IMR-90 (cell line): ENCODE data around the gene TSPAN4. TPM values are rescaled to one million over a fixed set of nuclear protein-coding genes. Genes with fewer than 3 reads are reported as not detected.

ENCODE experiments used
- ATAC-seq: fragments of 200-7000 bp; cut with Tn5 transposase; 2 replicates; pipeline ENCODE4 v1.9.1; 2020; ENCODE audit warnings: low read depth, mild to moderate bottlenecking, moderate library complexity
- BruUV-seq: library from RNA; stranded (reverse); fragments of 400-500 nt; replicated peaks from 2 replicates; lab custom pipeline; 2021; lab: Mats Ljungman, UMichigan
- CTCF ChIA-PET: fragments of 300-600 bp; formaldehyde crosslinking; extraction: SDS; loops from one replicate; lab custom pipeline; 2021; ENCODE audit warnings: antibody characterized with exemption; lab: Yijun Ruan, JAX
- POLR2A ChIA-PET: fragments of 300-600 bp; sonication (Branson Sonifier 250); formaldehyde crosslinking; loops from one replicate; lab custom pipeline; 2022; ENCODE audit warnings: antibody characterized with exemption; ENCODE audit not compliant: unreplicated experiment; lab: Charles Lee
- DNase-seq: peaks from one replicate; pipeline ENCODE4 v3.0.0; 2013
- H2AFZ ChIP-seq: replicated peaks from 2 replicates; pipeline ENCODE3; 2013; ENCODE audit warnings: low read length, mild to moderate bottlenecking; ENCODE audit not compliant: poor library complexity
- H2AK5ac ChIP-seq: 2 replicates; pipeline ENCODE4 v1.6.1; 2013; ENCODE audit warnings: low read depth, low read length, inconsistent platforms
- H2AK9ac ChIP-seq: replicated peaks from 2 replicates; pipeline ENCODE3; 2013; ENCODE audit warnings: mild to moderate bottlenecking, low read depth, low read length, moderate library complexity; ENCODE audit not compliant: poor library complexity
- H2BK120ac ChIP-seq: 2 replicates; pipeline ENCODE4 v1.6.1; 2013; ENCODE audit warnings: low read depth, low read length, inconsistent platforms
- H2BK15ac ChIP-seq: 3 replicates; pipeline ENCODE4 v1.6.1; 2013; ENCODE audit warnings: low read depth, low read length, inconsistent platforms
- H2BK20ac ChIP-seq: 2 replicates; pipeline ENCODE4 v1.6.1; 2013; ENCODE audit warnings: low read depth, mild to moderate bottlenecking, inconsistent platforms, low read length, moderate library complexity
- H2BK5ac ChIP-seq: 2 replicates; pipeline ENCODE4 v1.6.1; 2013; ENCODE audit warnings: mild to moderate bottlenecking, low read depth, low read length, inconsistent platforms; ENCODE audit not compliant: poor library complexity, severe bottlenecking
- H3K14ac ChIP-seq: replicated peaks from 2 replicates; pipeline ENCODE4 v1.6.1; 2013; ENCODE audit warnings: low read depth, low read length, inconsistent platforms
- H3K18ac ChIP-seq: 2 replicates; pipeline ENCODE4 v1.6.1; 2013; ENCODE audit warnings: low read depth, low read length, control low read depth
- H3K23ac ChIP-seq: 2 replicates; pipeline ENCODE4 v1.6.1; 2013; ENCODE audit warnings: low read depth, low read length, inconsistent platforms
- H3K27ac ChIP-seq: 2 replicates; pipeline ENCODE4 v1.5.1; 2013; ENCODE audit warnings: mild to moderate bottlenecking, control low read depth, low read length; ENCODE audit not compliant: insufficient read depth
- H3K27me3 ChIP-seq: 2 replicates; pipeline ENCODE4 v1.6.1; 2013; ENCODE audit warnings: low read length; ENCODE audit not compliant: control insufficient read depth, insufficient read depth
- H3K36me3 ChIP-seq: 2 replicates; pipeline ENCODE4 v1.6.1; 2013; ENCODE audit warnings: low read length, mixed read lengths; ENCODE audit not compliant: control insufficient read depth, insufficient read depth
- H3K4ac ChIP-seq: 2 replicates; pipeline ENCODE4 v1.6.1; 2013; ENCODE audit warnings: low read depth, low read length, inconsistent platforms
- H3K4me1 ChIP-seq: 2 replicates; pipeline ENCODE4 v1.6.1; 2013; ENCODE audit warnings: low read length, mixed read lengths; ENCODE audit not compliant: control insufficient read depth, insufficient read depth
- H3K4me2 ChIP-seq: 2 replicates; pipeline ENCODE4 v1.6.1; 2013; ENCODE audit warnings: low read depth, mild to moderate bottlenecking, control low read depth, low read length, moderate library complexity
- H3K4me3 ChIP-seq: 2 replicates; pipeline ENCODE4 v1.5.1; 2013; ENCODE audit warnings: low read depth, mild to moderate bottlenecking, control low read depth, low read length, moderate library complexity; ENCODE audit not compliant: insufficient read depth
- H3K56ac ChIP-seq: 2 replicates; pipeline ENCODE4 v1.6.1; 2013; ENCODE audit warnings: low read length, inconsistent platforms; ENCODE audit not compliant: insufficient read depth; ENCODE audit errors: extremely low read depth
- H3K79me1 ChIP-seq, 2 experiments: 2 replicates each; pipeline ENCODE4 v1.6.1; 2013; ENCODE audit warnings: low read length in 2 of 2, inconsistent platforms in 1 of 2, low read depth in 1 of 2
- H3K9ac ChIP-seq: 2 replicates; pipeline ENCODE4 v1.6.1; 2013; ENCODE audit warnings: low read depth, low read length, control low read depth
- H3K9me1 ChIP-seq: 2 replicates; pipeline ENCODE4 v1.6.1; 2013; ENCODE audit warnings: low read length, inconsistent platforms; ENCODE audit not compliant: insufficient read depth
- H3K9me3 ChIP-seq: 2 replicates; pipeline ENCODE4 v1.6.1; 2013; ENCODE audit warnings: low read length; ENCODE audit not compliant: control insufficient read depth, insufficient read depth
- H4K20me1 ChIP-seq: 2 replicates; pipeline ENCODE4 v1.6.1; 2013; ENCODE audit warnings: low read length, inconsistent platforms; ENCODE audit not compliant: insufficient read depth
- H4K5ac ChIP-seq: 2 replicates; pipeline ENCODE4 v1.6.1; 2013; ENCODE audit warnings: mild to moderate bottlenecking, low read depth, low read length, control low read depth
- H4K8ac ChIP-seq, 2 experiments: 2 replicates each; pipeline ENCODE4 v1.6.1; 2013; ENCODE audit warnings: low read depth in 2 of 2, low read length in 2 of 2, control low read depth in 1 of 2, inconsistent platforms in 1 of 2
- H4K91ac ChIP-seq: 2 replicates; pipeline ENCODE4 v1.6.1; 2013; ENCODE audit warnings: low read depth, low read length, inconsistent platforms; ENCODE audit not compliant: insufficient read depth
- BHLHE40 ChIP-seq: fragments of 150-350 bp; IDR thresholded peaks from 2 replicates; pipeline ENCODE4 v1.6.1; 2016; ENCODE audit warnings: mild to moderate bottlenecking, low read depth, low read length
- CEBPB ChIP-seq: IDR thresholded peaks from 2 replicates; pipeline ENCODE4 v1.6.1; 2012; ENCODE audit warnings: low read depth, low read length, improper control_type of control experiment
- CHD1 ChIP-seq: IDR thresholded peaks from 2 replicates; pipeline ENCODE4 v1.6.1; 2012; ENCODE audit warnings: low read depth, low read length, improper control_type of control experiment
- CTCF ChIP-seq: conservative IDR thresholded peaks from 2 replicates; pipeline ENCODE4 v1.5.1; 2012; ENCODE audit warnings: mild to moderate bottlenecking, low read depth, low read length, improper control_type of control experiment
- ELK1 ChIP-seq: fragments of 150-350 bp; IDR thresholded peaks from 2 replicates; pipeline ENCODE4 v1.6.1; 2016; ENCODE audit warnings: low read depth, mild to moderate bottlenecking, low read length, moderate library complexity, borderline replicate concordance
- FOS ChIP-seq: fragments of 150-350 bp; IDR thresholded peaks from 2 replicates; pipeline ENCODE4 v1.6.1; 2016; ENCODE audit warnings: low read depth, low read length
- MAFK ChIP-seq: IDR thresholded peaks from 2 replicates; pipeline ENCODE4 v1.6.1; 2012; ENCODE audit warnings: low read depth, low read length, improper control_type of control experiment
- MAZ ChIP-seq: IDR thresholded peaks from 2 replicates; pipeline ENCODE4 v1.6.1; 2012; ENCODE audit warnings: low read depth, mild to moderate bottlenecking, low read length, improper control_type of control experiment, moderate library complexity, borderline replicate concordance
- MXI1 ChIP-seq: IDR thresholded peaks from 2 replicates; pipeline ENCODE4 v1.6.1; 2012; ENCODE audit warnings: low read depth, mild to moderate bottlenecking, low read length, moderate library complexity, borderline replicate concordance
- NFE2L2 ChIP-seq: fragments of 150-350 bp; IDR thresholded peaks from 2 replicates; pipeline ENCODE4 v1.6.1; 2016; ENCODE audit warnings: low read depth, mild to moderate bottlenecking, low read length
- POLR2A ChIP-seq: IDR thresholded peaks from 2 replicates; pipeline ENCODE4 v1.6.1; 2012; ENCODE audit warnings: mild to moderate bottlenecking, low read depth, low read length
- RAD21 ChIP-seq: IDR thresholded peaks from 2 replicates; pipeline ENCODE4 v1.6.1; 2012; ENCODE audit warnings: low read length, improper control_type of control experiment
- RCOR1 ChIP-seq: IDR thresholded peaks from 2 replicates; pipeline ENCODE4 v1.6.1; 2012; ENCODE audit warnings: mild to moderate bottlenecking, low read length, improper control_type of control experiment; ENCODE audit not compliant: insufficient replicate concordance
- RFX5 ChIP-seq: IDR thresholded peaks from 2 replicates; pipeline ENCODE4 v1.8.0; 2012; ENCODE audit warnings: low read depth, mild to moderate bottlenecking, low read length, moderate library complexity
- SMC3 ChIP-seq: fragments of 150-350 bp; IDR thresholded peaks from 2 replicates; pipeline ENCODE4 v1.6.1; 2016; ENCODE audit warnings: low read depth, mild to moderate bottlenecking, antibody characterized with exemption, low read length, moderate library complexity
- USF2 ChIP-seq: fragments of 150-350 bp; IDR thresholded peaks from 2 replicates; pipeline ENCODE4 v1.6.1; 2017; ENCODE audit warnings: mild to moderate bottlenecking, antibody characterized with exemption, low read length, low read depth
- WGBS, 2 experiments: methylation state at CpG; one replicate each; pipeline versions ENCODE4 v1.1.5 to v1.1.7; 2013; ENCODE audit warnings: missing lambda C conversion rate in 2 of 2; ENCODE audit not compliant: insufficient read length in 1 of 2; ENCODE audit errors: extremely low coverage in 2 of 2; 5-methylcytosine and 5-hydroxymethylcytosine counted together
- dilution Hi-C: fragments of 300-500 bp; cut with HindIII; formaldehyde crosslinking; loops from one replicate; pipeline ENCODE4 v1.14.3; 2018; ENCODE audit warnings: low sequenced_read_pairs; ENCODE audit not compliant: unreplicated experiment
- in situ Hi-C: fragments of 300-500 bp; cut with MboI; formaldehyde crosslinking; loops from 3 replicates; pipeline ENCODE4 v1.14.3; 2019; ENCODE audit warnings: low sequenced_read_pairs, inconsistent platforms, mixed read lengths
- intact Hi-C: fragments of 100-400 bp; cut with micrococcal nuclease; formaldehyde crosslinking; loops from 2 replicates; pipeline ENCODE4 v1.10.0; 2022
- polyA plus RNA-seq, 3 experiments: library from polyadenylated mRNA; depleted of rRNA; stranded (reverse); fragments of >200 nt; gene quantifications; 2 replicates each; pipeline ENCODE4 v1.2.3, GENCODE V29; 2012; ENCODE audit warnings: low replicate concordance in 1 of 3
- total RNA-seq: library from RNA; depleted of rRNA; stranded (reverse); fragments of >200 nt; gene quantifications from 2 replicates; pipeline ENCODE4 v1.2.3, GENCODE V29; 2012

The TSPAN4 gene
- total and polyA plus RNA-seq, 2 of the 4 experiments (the other 2 are of a cell fraction), result 161 to 293 TPM

GRCh38 chr11:801097-801780 lies 41.4 kb upstream of the TSPAN4 start:
- CTCF ChIA-PET, result no interaction called here
- no peak overlapping the region for H3K56ac ChIP-seq

More at GRCh38 chr11:801097-801780, 41.4 kb upstream of the TSPAN4 start:
- H3K27ac ChIP-seq, result no peak overlapping the region
- no peaks in the 10 kb centered on the region for H3K9me3 ChIP-seq
- no peak overlapping the region for H2BK15ac ChIP-seq
- H4K20me1 ChIP-seq, result peaks cover 17% of the 10 kb centered on the region
- H4K91ac ChIP-seq, result no peak overlapping the region
- peaks cover 26% of the 10 kb centered on the region for H3K36me3 ChIP-seq
- H3K9ac ChIP-seq, result no peak overlapping the region
- TF ChIP-seq CHD1 (no peak), CTCF (no peak), POLR2A (no peak), USF2 (no peak), RCOR1 (no peak), MAZ (no peak), ELK1 (no peak), FOS (no peak), RFX5 (no peak), SMC3 (no peak), CEBPB (no peak), BHLHE40 (no peak), NFE2L2 (no peak), MXI1 (no peak), RAD21 (no peak), MAFK (no peak)
- no peak overlapping the region for H3K4me2 ChIP-seq
- H3K23ac ChIP-seq, result no peak overlapping the region
- peaks cover 3% of the 10 kb centered on the region; the same call in 1 of the 2 replicates for H3K9me1 ChIP-seq
- no peak overlapping the region for H2AFZ ChIP-seq
- H3K4me3 ChIP-seq, result no peak overlapping the region
- WGBS, 2 experiments, result 98% methylated on average over 9 of the region's 20 CpGs; no CpG with 5 or more reads in 1 of the 2 experiments
- no TSS peak for BruUV-seq
- H2AK5ac ChIP-seq, result no peak overlapping the region
- no peaks in the 10 kb centered on the region for H3K27me3 ChIP-seq
- ATAC-seq (no peak), DNase-seq (no peak)
- no peak overlapping the region for H4K5ac ChIP-seq
- H3K4me1 ChIP-seq, result peaks cover 25% of the 10 kb centered on the region
- POLR2A ChIA-PET, result no interaction called here
- dilution Hi-C loops, result no loop called here
- no peak overlapping the region for H2BK20ac ChIP-seq
- H3K4ac ChIP-seq, result no peak overlapping the region
- no peak overlapping the region for H4K8ac ChIP-seq
- intact Hi-C loops, result no loop called here
- H2BK5ac ChIP-seq, result no peak overlapping the region
- H3K18ac ChIP-seq, result no peak overlapping the region
- no peak overlapping the region for H3K14ac ChIP-seq
- no peak overlapping the region for H2AK9ac ChIP-seq
- peaks cover 2 to 34% of the 10 kb centered on the region in 2 experiments; a peak in 3 of 4 replicates for H3K79me1 ChIP-seq
- in situ Hi-C loops, result no loop called here
- H2BK120ac ChIP-seq, result no peak overlapping the region
